Measurements from ENCODE around the gene MCF2L.

Gene MCF2L

DNA sequence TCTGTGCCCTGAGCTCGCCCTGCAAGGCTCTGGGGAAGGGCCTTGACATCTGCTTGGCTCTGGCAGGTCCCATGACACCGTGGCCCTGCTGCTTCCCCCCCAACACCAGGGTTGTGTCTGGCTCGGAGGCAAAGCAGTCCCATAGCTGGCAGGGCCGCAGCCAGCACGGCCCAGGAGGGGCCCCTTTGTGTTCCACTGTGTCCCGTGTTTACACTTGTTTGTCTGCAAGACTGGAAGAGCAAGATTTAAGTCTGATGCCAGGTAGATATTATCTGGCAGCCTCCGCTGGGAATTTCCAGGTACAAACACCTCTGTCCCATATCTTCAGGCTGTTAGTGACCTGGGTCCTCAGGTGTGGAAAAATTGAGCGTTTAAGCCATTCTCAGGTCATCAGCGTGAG lies 44.3 kb downstream of the MCF2L start:
- no peak for DNase-seq (ENCODE audit: low spot score)
- TF ChIP-seq, protein P1, sequence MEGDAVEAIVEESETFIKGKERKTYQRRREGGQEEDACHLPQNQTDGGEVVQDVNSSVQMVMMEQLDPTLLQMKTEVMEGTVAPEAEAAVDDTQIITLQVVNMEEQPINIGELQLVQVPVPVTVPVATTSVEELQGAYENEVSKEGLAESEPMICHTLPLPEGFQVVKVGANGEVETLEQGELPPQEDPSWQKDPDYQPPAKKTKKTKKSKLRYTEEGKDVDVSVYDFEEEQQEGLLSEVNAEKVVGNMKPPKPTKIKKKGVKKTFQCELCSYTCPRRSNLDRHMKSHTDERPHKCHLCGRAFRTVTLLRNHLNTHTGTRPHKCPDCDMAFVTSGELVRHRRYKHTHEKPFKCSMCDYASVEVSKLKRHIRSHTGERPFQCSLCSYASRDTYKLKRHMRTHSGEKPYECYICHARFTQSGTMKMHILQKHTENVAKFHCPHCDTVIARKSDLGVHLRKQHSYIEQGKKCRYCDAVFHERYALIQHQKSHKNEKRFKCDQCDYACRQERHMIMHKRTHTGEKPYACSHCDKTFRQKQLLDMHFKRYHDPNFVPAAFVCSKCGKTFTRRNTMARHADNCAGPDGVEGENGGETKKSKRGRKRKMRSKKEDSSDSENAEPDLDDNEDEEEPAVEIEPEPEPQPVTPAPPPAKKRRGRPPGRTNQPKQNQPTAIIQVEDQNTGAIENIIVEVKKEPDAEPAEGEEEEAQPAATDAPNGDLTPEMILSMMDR (IDR thresholded peaks at IDR 0.05) = no peak
- Histone ChIP-seq H3K27ac (no peak overlapping the region), H3K4me3 (no peak overlapping the region)

DNA sequence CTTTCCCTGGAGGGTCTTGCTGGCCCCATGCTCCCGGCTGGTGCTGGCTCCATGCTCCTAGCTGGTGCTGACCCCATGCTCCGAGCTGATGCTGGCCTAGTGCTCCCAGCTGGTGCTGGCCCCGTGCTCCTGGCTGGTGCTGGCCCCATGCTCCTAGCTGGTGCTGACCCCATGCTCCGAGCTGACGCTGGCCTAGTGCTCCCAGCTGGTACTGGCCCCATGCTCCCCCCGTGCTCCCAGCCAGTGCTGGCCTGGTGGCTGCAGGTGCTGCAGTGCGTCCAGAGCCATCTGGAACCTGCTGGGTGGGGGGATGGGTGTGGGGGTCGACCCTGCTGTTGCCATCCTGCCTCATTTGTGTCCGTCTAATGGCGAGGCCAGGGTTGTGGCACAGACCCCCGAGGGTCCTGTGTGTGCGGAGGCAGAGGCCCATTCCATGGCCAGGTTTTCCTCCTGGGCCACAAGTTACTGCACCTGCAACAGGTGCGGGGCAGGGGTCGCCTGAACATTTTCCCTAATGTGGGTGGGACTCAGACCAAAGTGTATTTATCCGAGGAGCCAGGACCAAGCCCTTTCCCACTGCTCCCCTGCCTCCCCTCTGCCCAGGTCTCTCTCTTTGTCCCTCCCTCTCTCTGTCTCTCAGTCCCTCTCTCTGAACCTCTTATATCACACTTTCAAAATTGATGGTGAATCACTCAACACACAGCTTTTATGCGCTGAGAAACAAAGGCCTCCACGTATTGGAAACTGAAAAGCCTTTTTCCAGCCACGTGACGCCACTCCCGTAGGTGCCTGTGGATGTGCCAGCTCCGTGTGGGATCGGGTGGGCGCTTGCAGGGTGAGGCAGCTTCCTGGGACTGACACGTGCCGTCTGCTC lies 45.1 kb downstream of the MCF2L start:
- DNase-seq (ENCODE audit: low spot score) = no peak
- Histone ChIP-seq H3K4me3 (no peak overlapping the region), H3K27ac (no peak overlapping the region)
- TF ChIP-seq, protein P1 (IDR thresholded peaks at IDR 0.05) = no peak

DNA sequence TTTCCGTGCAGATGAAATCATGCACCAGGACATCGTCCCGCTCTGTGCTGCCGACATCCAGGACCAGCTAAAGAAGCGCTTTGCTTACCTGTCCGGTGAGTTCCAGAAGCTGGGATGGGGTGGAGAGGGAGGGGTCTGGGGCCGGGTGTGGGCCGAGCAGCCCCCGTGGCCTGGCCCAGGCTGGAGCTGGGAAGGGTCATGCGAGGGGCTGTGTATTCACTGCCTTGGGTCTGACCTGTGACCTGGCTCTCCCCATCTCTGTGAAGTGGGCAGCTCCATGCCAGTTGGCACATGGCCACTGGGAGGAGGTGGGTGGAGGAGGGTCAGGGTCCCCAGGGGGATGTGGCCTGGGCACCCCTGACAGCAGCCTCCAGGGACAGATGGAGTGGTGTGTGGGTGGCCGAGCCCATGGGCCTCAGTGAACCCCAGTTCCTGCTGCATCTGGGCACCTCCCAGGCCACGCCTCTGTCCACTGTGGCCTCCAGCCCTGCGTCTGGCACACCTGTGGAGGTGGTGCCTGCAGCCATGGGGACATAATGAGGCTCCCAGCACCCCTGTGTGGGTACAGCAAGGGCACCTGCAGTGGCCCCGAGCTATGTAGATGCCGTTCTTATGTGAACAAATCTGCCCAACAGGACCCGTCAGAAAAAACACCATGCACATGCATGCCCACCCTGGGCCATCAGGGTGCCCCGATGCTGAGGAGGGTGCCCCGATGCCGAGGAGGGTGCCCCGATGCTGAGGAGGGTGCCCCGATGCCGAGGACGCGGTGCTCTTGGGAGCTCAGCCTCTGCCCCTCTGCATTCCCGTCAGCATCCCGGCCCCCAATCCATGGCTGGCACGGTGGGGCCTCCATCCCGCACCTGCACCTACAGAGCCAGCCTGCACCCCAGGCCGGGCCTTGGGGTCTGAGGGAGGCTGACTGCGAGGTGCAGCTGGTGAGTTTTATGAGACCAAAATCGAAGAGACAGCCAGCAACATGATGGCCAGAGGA lies 46.0 kb downstream of the MCF2L start:
- Histone ChIP-seq H3K4me3 (no peak overlapping the region), H3K27ac (no peak overlapping the region)
- no peak for DNase-seq (ENCODE audit: low spot score)
- TF ChIP-seq, protein P1 (IDR thresholded peaks at IDR 0.05) = no peak

DNA sequence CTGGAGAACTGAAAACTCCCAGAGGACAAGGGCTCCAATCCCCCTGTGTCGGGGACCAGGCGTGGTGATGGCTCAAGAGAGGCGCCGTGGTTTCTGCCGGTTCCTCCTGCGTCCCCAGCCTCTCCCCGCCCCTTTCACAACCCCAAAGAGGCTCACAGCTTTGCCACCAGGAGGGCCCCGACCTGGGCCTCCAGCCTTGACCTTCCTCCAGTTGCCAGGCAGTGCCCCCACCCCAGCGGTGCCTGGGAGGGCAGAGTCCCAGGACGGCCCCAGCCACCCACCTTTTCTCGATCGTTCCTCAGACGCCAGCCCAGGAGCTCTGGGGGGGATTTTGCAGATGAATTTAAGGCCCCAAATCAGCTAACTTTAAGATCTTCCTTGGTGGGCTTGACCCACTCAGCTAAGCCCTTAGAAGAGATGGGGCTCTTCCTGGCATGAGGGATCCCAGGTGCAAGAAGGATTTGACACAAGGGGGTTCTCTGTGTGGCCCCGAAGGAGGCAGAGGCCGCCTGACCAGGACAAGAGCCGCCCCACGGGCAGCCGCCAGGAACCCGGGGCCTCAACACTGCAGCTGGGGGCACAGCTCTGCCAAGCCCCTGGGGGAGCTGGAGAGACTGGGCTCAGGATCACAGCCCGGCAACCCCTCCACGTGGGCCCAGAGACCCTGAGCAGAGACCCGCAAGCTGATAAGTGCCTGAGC lies 47.0 kb downstream of the MCF2L start:
- H3K4me3 ChIP-seq = no peak overlapping the region
- TF ChIP-seq, protein P1 (IDR thresholded peaks at IDR 0.05) = no peak
- no peak for DNase-seq (ENCODE audit: low spot score)
- H3K27ac ChIP-seq = no peak overlapping the region

DNA sequence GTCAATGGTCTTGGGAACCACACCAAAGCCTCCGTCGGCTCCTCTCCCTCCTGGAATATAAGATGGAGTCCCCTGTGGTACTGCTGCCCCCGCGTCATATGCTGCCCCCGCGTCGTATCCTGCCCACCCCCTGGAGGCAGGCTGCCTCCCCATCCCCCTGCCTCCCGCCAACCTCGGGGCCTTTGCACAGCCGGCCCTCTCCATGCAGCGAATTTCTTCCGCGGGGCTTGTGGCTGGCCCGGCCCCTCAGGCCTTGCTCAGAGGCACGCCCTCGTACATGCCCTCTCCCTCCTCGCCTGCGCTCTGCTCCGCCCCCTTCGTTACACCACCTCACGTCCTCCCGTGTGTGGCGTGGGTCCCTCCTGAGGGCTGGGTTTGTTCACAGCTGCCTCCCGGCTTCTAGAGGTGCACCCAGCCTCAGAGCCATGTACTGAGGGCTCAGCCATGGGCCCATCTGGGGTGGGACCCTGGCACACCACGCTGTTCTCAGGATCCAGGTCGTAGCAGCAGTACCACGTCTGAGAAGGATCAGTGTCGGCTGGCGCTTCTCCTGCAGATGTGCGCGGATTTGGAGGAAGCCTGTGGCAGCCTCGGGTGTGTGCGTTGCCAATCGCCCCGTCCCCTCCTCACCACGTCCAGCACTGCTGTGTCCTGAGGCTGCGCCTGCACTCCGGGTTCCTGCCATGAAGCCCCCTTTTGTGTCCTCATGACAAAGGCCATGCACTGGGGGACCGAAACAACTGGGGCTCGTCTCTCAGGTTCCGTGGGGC lies 47.7 kb downstream of the MCF2L start:
- Histone ChIP-seq H3K4me3 (no peak overlapping the region), H3K27ac (no peak overlapping the region)
- no peak for DNase-seq (ENCODE audit: low spot score)

More for the DNA sequence above, 47.7 kb downstream of the MCF2L start:
- TF ChIP-seq, protein P1 (IDR thresholded peaks at IDR 0.05) = no peak
